Cortex of kidney (tissue), 1 donor: ENCODE data around the gene OR4F6.

ENCODE experiments used
- DNase-seq: peaks from one replicate; lab custom pipeline; 2025; lab: John Stamatoyannopoulos, UW

OR4F6 gene

DNA sequence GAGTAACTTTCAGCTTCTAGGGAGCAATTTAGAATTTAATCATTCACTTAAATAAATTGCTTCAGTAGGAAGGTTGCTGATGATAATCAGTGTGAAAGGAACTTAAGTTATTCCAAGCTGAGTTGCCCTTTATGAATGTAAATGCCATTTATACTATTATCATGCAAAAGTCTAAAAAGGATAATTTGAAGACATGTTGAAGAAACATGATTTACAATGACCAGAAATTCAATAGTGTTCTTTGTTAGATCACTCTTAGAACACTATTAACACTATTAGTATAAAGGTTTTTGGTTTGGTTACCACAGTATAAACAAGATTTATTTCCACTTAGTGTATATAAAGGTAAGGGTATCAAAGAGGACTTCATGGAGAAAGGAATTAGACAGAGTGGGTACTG lies 1.6 kb downstream of the OR4F6 start:
- no peak for DNase-seq

DNA sequence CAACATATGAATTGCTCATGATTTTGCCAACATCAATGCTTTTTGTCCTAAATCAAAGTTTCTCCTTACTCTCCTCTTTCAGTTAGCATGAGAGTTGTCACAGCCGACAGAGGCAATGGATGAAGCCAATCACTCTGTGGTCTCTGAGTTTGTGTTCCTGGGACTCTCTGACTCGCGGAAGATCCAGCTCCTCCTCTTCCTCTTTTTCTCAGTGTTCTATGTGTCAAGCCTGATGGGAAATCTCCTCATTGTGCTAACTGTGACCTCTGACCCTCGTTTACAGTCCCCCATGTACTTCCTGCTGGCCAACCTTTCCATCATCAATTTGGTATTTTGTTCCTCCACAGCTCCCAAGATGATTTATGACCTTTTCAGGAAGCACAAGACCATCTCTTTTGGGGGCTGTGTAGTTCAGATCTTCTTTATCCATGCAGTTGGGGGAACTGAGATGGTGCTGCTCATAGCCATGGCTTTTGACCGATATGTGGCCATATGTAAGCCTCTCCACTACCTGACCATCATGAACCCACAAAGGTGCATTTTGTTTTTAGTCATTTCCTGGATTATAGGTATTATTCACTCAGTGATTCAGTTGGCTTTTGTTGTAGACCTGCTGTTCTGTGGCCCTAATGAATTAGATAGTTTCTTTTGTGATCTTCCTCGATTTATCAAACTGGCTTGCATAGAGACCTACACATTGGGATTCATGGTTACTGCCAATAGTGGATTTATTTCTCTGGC lies 2.5 kb downstream of the OR4F6 start:
- DNase-seq = no peak

GRCh38 chr15:101807345-101807945 lies 4.1 kb downstream of the OR4F6 start:
- no peak for DNase-seq

DNA sequence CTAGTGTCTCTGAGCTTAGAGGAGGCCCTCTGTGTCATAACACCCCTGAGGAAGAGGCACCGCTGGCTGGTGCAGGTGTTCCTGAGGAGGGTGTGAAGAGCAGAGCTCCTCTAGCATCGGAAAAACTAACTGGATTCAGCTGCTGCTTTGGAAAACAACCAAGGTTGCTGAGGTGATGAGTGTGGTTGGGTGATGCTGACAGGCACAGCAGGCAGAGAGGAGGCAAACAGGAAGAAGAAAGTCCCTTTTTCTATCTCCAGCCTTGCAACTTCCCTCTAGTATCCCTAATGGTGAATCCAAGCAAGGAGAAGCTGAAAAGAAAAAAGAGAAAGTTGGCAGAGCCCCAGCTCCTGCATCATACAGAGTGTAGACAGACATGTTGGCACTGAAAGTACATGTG lies 4.9 kb downstream of the OR4F6 start:
- no peak for DNase-seq

DNA sequence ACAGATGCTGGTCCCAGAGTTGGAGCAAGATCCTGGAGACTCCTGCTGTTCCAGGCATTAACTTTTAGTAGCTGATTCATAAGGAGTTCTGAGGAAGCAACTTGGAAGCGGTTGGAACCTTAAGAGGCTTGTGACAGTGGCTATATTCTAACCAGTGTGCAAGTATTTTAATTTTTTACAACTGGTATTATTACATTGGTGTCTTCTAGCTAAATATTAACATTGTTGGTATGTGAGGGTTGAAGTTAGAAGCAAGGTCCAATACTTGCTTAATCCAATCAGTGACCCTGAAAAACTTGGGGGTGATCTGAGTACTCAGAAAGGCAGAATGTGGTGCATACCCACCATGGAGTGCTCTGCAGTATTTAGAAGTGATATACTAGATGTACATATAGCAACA lies 7.1 kb downstream of the OR4F6 start:
- DNase-seq = no peak

GRCh38 chr15:101810876-101811275 lies 7.6 kb downstream of the OR4F6 start:
- DNase-seq = no peak

DNA sequence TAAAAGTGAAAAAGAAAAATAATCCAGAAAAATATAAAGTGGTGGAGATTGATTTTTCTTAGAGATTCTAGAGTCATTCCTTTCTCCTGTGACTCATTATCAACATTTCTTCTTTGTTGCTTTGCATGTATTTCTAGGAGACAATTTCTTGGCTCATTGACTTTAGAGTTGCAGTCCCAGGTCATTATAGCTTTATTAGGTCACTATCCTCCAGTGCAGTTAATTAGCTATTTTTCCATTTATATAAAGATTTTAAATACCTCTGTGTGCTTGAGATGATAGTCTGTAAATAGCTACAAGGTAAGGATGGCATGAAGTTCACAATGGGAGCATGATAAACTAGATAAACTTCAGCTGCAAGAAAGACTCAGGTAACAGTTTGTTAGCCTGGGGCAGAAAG lies 8.6 kb downstream of the OR4F6 start, which contains the start of gene OR4F15:
TSS of gene OR4F15 (plus strand) at position 301 of the 400 bp plus-strand sequence. CDS start 5,985 bp downstream, outside the sequence.
- no peak for DNase-seq

GRCh38 chr15:101813803-101814534 lies 10.7 kb downstream of the OR4F6 start:
- DNase-seq = no peak

DNA sequence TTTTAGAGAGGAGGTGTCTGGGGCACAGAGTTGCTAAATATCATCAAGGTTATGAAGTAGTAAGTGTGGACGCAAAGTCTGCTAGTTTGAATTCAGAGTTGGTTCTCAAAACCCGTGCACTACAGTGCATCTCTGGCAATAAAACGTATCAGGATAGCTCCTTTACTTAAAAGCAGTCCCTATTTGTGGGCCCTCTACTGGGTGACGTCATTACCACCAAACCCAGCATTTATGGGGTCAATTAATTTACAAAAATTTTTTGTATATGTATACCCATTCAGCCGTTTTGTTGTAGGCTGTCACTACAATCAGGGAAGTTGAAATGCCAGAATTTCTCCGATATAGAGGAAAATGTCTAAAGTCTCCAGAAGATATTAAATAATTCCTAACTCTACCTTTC lies 17.5 kb downstream of the OR4F6 start:
- no peak for DNase-seq

- DNase-seq = no peak
Measured at GRCh38 chr15:101827257-101827656, 23.9 kb downstream of the OR4F6 start.

DNA sequence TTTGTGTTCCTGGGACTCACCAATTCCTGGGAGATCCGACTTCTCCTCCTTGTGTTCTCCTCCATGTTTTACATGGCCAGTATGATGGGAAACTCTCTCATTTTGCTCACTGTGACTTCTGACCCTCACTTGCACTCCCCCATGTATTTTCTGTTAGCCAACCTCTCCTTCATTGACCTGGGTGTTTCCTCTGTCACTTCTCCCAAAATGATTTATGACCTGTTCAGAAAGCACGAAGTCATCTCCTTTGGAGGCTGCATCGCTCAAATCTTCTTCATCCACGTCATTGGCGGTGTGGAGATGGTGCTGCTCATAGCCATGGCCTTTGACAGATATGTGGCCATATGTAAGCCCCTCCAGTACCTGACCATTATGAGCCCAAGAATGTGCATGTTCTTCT lies 25.5 kb downstream of the OR4F6 start:
- DNase-seq = no peak

DNA sequence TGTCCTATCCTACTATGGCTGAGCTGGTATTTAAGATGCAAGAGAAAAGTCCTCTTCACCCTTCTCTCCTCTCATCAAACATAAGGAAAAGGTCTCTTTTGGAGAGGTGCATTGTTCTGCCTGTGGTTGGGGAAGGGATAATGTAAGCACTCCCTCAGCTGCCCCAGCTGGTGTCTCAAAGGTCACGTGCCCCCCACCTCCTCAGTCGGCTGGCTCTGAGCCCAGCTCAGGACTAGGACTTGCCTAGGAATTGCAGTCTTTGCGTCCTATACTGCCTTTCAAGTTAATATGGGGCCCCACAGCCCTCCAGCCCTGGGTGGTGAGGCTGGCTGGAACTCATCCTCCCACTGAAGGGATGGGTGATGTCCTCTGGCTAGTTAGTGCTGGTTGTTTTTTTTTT lies 38.3 kb downstream of the OR4F6 start:
- no peak for DNase-seq

DNA sequence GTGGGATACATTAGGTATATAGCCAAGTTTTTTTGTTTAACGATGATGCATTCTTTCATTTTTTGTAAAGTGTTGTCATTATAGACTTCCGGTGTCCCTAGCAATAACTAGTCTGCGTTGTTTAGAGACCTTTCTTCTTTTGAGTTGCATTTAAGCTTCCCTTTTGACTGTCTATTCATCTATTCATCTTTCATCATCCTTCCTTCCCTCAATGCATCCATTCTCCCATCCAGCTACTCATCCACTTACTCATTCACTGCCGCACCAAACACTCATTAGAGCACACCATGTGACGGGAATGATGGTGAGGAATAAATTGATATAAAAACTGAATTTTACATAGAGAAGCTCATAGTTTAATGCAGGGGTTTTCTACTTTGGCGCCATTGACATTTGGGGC lies 41.6 kb downstream of the OR4F6 start:
- no peak for DNase-seq

DNA sequence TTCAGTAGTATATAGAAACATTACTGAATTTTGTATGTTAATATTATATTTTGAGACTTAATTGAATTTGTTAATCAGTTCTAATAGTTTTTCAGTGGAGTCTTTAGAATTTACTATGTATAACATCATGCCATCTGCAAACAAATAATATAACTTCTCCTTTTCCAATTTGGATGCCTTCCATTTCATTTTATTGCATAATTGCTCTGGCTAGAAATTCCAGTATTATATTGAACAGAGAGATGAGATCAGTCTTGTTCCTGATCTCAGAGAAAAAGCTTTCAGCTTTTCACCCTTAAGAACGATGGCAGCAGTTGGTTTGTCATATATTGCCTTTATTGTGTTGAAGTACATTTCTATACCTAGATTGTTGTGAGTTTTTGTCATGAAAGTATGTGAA lies 49.0 kb downstream of the OR4F6 start:
- DNase-seq = no peak
